Measurements from ENCODE around the gene FA2H.
"Not testable (repeated sequence)": the region's sequence is repeated elsewhere in the genome, so short reads cannot be mapped to it uniquely, and the experiment has no call there.

The FA2H gene

DNA sequence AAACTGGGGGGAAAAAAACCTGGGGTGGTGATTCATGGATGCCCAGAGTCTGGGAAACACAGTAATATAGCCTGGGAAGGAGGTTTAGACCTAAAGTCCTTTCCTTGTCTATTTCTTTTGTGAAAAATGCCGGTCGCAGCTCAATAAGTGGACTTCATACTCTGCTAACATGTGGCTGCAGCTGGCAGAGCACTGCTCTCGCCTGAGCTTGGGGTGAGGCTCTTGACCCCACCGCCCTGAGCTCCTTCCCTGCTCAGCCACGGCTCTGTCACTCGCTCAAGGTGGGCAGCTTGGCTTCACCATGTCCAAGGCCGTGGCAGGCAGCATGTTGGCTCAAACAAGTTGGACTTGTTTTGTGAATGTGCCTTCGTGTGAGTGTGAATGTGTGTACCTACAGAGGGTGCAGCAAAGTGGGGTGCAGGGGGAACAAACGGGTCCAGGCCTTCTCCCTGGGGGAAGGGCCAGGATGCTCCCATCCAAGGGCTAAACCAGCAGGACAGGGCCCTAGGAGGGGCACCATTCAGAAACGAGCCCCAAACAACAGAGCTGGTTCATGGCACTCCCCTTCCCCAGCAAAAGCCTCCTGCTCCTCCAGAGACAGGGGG, 4.9 kb downstream of the FA2H start:
- TF ChIP-seq POLR2AphosphoS5 (IDR thresholded peaks at IDR 0.05; ENCODE audit: low read depth) (no peak), GABPA (IDR thresholded peaks at IDR 0.05; ENCODE audit: low read depth) (no peak), SPI1 (IDR thresholded peaks at IDR 0.05; ENCODE audit: borderline replicate concordance, low read depth) (no peak)
- TF ChIP-seq, protein P1, sequence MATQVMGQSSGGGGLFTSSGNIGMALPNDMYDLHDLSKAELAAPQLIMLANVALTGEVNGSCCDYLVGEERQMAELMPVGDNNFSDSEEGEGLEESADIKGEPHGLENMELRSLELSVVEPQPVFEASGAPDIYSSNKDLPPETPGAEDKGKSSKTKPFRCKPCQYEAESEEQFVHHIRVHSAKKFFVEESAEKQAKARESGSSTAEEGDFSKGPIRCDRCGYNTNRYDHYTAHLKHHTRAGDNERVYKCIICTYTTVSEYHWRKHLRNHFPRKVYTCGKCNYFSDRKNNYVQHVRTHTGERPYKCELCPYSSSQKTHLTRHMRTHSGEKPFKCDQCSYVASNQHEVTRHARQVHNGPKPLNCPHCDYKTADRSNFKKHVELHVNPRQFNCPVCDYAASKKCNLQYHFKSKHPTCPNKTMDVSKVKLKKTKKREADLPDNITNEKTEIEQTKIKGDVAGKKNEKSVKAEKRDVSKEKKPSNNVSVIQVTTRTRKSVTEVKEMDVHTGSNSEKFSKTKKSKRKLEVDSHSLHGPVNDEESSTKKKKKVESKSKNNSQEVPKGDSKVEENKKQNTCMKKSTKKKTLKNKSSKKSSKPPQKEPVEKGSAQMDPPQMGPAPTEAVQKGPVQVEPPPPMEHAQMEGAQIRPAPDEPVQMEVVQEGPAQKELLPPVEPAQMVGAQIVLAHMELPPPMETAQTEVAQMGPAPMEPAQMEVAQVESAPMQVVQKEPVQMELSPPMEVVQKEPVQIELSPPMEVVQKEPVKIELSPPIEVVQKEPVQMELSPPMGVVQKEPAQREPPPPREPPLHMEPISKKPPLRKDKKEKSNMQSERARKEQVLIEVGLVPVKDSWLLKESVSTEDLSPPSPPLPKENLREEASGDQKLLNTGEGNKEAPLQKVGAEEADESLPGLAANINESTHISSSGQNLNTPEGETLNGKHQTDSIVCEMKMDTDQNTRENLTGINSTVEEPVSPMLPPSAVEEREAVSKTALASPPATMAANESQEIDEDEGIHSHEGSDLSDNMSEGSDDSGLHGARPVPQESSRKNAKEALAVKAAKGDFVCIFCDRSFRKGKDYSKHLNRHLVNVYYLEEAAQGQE (IDR thresholded peaks at IDR 0.05; ENCODE audit: insufficient replicate concordance, low read depth), result no peak
- TF ChIP-seq, protein P2, sequence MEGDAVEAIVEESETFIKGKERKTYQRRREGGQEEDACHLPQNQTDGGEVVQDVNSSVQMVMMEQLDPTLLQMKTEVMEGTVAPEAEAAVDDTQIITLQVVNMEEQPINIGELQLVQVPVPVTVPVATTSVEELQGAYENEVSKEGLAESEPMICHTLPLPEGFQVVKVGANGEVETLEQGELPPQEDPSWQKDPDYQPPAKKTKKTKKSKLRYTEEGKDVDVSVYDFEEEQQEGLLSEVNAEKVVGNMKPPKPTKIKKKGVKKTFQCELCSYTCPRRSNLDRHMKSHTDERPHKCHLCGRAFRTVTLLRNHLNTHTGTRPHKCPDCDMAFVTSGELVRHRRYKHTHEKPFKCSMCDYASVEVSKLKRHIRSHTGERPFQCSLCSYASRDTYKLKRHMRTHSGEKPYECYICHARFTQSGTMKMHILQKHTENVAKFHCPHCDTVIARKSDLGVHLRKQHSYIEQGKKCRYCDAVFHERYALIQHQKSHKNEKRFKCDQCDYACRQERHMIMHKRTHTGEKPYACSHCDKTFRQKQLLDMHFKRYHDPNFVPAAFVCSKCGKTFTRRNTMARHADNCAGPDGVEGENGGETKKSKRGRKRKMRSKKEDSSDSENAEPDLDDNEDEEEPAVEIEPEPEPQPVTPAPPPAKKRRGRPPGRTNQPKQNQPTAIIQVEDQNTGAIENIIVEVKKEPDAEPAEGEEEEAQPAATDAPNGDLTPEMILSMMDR (IDR thresholded peaks at IDR 0.05; ENCODE audit: insufficient read depth, low read length), result no peak
- Histone ChIP-seq H3K4me3 (replicated peaks; ENCODE audit: insufficient read depth, low read length) (no peak overlapping the region), H3K27me3 (ENCODE audit: insufficient read depth, poor library complexity, severe bottlenecking) (peaks cover 20% of the 10 kb centered on the region), H3K27ac (replicated peaks) (no peak overlapping the region)
- no peak for DNase-seq (ENCODE audit: low read depth in 1 of 2, low spot score in 1 of 2)

DNA sequence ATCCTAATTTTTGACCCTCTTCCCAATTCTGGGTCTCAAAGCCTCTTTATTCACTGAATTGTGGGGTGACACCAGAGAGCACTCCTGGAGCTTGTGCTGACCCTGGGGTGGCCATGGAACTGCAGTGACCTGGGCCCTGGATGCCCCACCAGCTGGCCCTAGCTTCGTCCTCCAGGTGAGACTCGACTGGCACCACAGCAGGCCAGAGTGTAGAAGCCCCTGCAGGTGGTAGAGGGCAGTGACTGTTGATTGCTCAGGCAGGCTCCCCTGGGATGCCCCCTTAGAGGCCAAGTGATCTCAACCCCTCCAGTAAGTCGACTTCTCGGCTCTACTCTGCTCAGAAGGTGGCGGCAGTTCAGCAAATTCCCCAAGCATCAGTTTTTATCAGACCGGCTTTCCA, 6.4 kb downstream of the FA2H start:
- Histone ChIP-seq H3K27me3 (ENCODE audit: insufficient read depth, poor library complexity, severe bottlenecking) (peaks cover 10% of the 10 kb centered on the region), H3K4me3 (replicated peaks; ENCODE audit: insufficient read depth, low read length) (no peak overlapping the region), H3K27ac (replicated peaks) (no peak overlapping the region)
- TF ChIP-seq POLR2AphosphoS5 (IDR thresholded peaks at IDR 0.05; ENCODE audit: low read depth), result no peak
- TF ChIP-seq, protein P1 (IDR thresholded peaks at IDR 0.05; ENCODE audit: insufficient replicate concordance, low read depth), result no peak
- TF ChIP-seq GABPA (IDR thresholded peaks at IDR 0.05; ENCODE audit: low read depth), result no peak
- TF ChIP-seq, protein P2 (IDR thresholded peaks at IDR 0.05; ENCODE audit: insufficient read depth, low read length), result no peak
- no peak for TF ChIP-seq SPI1 (IDR thresholded peaks at IDR 0.05; ENCODE audit: borderline replicate concordance, low read depth)
- no peak for DNase-seq (ENCODE audit: low read depth in 1 of 2, low spot score in 1 of 2)

DNA sequence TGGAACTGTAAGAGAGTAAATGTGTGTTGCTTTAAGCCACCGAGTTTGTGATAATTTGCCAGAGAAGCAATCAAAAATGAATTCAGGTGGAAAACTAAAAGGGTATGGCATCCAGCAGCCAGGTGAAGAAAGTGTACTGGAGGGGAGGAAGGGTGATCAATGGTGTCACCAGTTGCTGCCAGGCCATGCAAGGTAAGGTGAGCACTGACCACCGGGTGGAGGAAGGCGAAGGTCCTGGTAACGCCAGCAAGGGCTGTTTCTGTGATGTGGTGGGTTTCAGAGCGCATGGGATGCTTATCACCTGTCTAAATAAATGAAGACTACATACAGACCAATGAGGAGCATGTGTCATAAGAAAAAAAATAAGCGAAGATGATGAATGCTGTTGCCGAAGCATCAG, 6.9 kb downstream of the FA2H start:
- DNase-seq (ENCODE audit: low read depth in 1 of 2, low spot score in 1 of 2), result no peak
- H3K27ac ChIP-seq (replicated peaks), result no peak overlapping the region
- no peak for TF ChIP-seq POLR2AphosphoS5 (IDR thresholded peaks at IDR 0.05; ENCODE audit: low read depth)
- H3K27me3 ChIP-seq (ENCODE audit: insufficient read depth, poor library complexity, severe bottlenecking), result peaks cover 9% of the 10 kb centered on the region
- H3K4me3 ChIP-seq (replicated peaks; ENCODE audit: insufficient read depth, low read length), result no peak overlapping the region

DNA sequence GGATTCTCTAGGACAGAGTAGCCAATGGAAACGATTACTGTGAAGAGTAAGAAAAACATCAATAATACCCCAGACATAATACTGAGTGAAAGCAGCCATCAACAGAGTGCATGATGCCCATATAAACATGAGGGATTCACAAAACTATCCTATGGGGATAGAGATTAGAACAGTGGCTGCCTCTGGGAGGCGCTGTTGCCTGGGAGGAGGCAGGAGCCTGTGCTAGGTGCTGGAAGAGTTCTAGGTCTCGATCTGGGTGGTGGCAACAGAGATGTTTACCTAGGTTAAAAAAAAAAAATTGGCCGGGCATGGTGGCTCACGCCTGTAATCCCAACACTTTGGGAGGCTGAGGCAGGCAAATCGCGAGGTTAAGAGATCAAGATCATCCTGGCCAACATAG, 7.9 kb downstream of the FA2H start:
- H3K27ac ChIP-seq (replicated peaks), result no peak overlapping the region
- peaks cover 3% of the 10 kb centered on the region for H3K27me3 ChIP-seq (ENCODE audit: insufficient read depth, poor library complexity, severe bottlenecking)

DNA sequence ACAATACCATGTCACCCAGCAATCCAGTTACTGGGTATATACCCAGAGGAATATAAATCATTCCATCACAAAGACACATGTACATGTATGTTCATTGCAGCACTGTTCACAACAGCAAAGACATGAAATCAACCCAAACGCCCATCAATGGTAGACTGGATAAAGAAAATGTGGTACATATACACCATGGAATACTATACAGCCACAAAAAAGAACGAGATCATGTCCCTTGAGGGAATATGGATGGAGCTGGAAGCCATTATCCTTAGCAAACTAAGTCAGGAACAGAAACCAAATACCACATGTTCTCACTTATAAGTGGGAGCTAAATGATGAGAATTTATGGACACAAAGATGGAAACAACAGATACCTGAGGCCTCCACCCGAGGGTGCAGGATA, 10.4 kb downstream of the FA2H start:
- not testable (repeated sequence) for H3K4me3 ChIP-seq (replicated peaks; ENCODE audit: insufficient read depth, low read length); H3K27me3 ChIP-seq (ENCODE audit: insufficient read depth, poor library complexity, severe bottlenecking); H3K27ac ChIP-seq (replicated peaks); DNase-seq (ENCODE audit: low read depth in 1 of 2, low spot score in 1 of 2)

More for the DNA sequence above, 7.9 kb downstream of the FA2H start:
- TF ChIP-seq, protein P2 (IDR thresholded peaks at IDR 0.05; ENCODE audit: insufficient read depth, low read length), result no peak
- TF ChIP-seq SPI1 (IDR thresholded peaks at IDR 0.05; ENCODE audit: borderline replicate concordance, low read depth), result no peak
- TF ChIP-seq GABPA (IDR thresholded peaks at IDR 0.05; ENCODE audit: low read depth), result no peak
- TF ChIP-seq, protein P1 (IDR thresholded peaks at IDR 0.05; ENCODE audit: insufficient replicate concordance, low read depth), result no peak
- DNase-seq (ENCODE audit: low read depth in 1 of 2, low spot score in 1 of 2), result no peak
- no peak overlapping the region for H3K4me3 ChIP-seq (replicated peaks; ENCODE audit: insufficient read depth, low read length)

Measured in HL-60 (cell line).